Subcutaneous adipose tissue (tissue), 4 donors: ENCODE measurements around the gene ZMIZ1. TPM values are rescaled to one million over a fixed set of nuclear protein-coding genes. Genes with fewer than 3 reads are reported as not detected.

Experiments
- CTCF ChIP-seq: fragments of 450-650 bp; IDR thresholded peaks from one replicate; pipeline ENCODE4 v1.5.1; 2016; ENCODE audit warnings: low read depth, mild to moderate bottlenecking, control low read depth, antibody characterized with exemption, moderate library complexity
- total RNA-seq, 4 donors: library from RNA; depleted of rRNA; stranded (reverse); fragments of >200 nt; gene quantifications; one replicate each; pipeline ENCODE4 v1.1.0, GENCODE V29; 2016

The ZMIZ1 gene
- total RNA-seq, 4 donors from 2014 or later = 38.1 to 70.6 (median 51.4) TPM

DNA sequence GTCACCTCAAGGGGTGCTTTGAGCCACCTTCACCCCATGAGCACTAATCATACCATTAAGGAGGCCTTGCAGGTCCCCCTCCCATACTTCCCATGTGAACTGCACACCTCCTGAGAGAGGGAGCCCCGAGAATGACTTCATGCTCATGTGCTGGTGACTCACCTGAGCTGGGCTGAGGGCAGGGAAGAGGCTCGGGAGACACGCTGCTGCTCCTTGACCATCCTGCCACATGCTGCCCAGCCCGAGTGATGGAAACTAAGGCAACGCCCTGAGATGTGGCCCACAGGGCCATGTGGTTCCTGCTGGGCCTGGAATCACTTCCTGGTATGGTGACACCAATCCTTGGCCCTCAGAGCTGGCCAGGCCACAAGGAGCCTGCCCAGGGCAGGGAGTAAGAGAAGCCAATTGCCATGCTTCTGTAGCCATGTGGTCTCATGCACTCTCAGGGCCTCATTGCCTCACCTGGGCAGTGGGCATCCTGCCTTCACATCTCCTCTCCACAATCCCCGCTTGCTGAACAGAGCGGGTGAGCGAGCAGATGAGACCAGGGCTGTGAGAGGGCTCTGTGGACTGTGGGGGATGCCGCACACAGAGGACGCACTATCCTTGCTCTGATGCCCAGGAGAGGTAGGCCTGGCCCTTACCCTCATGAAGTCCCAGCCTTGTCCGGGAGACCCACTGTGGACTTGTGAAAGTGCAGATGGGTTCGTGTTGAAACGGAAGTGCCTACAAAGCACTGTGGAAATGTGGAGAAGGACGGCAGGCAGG is 260.2 kb downstream of the ZMIZ1 start:
- TF ChIP-seq CTCF = no peak

GRCh38 chr10:79329529-79329928 is 260.8 kb downstream of the ZMIZ1 start:
- TF ChIP-seq CTCF = no peak

- no peak for TF ChIP-seq CTCF
Measured at GRCh38 chr10:79331226-79331625, 262.5 kb downstream of the ZMIZ1 start.

DNA sequence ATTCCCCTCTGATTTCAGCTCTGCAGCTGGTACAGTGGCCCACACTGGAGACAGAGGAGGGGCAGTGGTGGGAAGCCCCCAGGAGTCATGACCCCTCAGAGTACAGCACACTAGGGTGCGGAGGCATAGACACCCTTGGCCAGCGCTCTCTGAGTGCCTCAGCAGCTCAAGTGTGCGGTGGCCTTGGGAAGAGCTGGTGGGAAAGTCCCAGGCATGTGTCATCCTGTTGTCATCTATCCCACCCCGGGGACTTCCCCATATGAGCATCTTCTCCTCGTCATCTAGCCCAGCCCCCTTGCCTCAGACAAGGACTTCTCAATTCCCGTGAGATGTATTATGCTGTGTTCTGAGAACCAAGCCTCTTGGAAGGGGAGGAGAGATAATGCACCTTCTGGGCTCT is 262.9 kb downstream of the ZMIZ1 start:
- TF ChIP-seq CTCF = no peak

DNA sequence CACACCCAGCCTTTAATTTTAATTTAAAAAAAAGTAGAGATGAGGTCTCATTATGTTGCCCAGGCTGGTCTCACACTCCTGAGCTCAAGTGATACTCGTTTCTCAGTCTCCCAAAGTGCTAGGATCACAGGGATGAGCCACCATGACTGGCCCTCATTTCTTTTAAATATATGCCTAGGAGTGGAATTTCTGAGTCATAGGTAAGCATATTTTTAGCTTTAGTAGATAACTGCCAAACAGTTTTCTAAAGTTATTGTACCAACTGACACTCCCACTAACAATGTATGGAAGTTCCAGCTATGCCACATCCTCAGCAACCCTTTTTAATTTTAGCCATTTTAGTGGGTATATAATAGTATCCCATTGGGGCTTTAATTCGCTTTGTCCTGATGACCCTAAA is 264.7 kb downstream of the ZMIZ1 start:
- no peak for TF ChIP-seq CTCF

GRCh38 chr10:79334573-79334972 is 265.8 kb downstream of the ZMIZ1 start:
- TF ChIP-seq CTCF = no peak

DNA sequence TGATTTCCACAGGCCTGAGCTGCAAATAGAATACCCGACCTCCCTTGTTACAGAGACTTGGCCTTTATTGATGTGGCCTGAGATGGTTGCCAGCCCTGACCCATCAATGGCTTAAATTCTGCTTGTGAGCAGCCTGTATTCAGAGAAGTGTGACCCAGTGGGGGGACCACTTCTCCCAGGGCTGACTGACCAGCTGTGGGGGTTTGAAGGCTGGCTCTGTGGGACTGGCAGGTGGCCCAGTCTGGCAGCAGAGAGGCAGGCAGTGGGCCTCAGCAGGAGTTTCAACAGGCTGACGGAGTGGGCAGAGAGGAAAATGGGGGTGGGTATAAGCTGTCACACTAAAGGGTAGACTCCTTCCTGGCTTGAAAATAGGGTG is 266.3 kb downstream of the ZMIZ1 start:
- TF ChIP-seq CTCF = no peak
